Activated CD8-positive, alpha-beta T cell treated with anti-CD3 and anti-CD28 coated beads for 36 hours (primary cell): ENCODE measurements around the gene GNPTG. TPM values are rescaled to one million over a fixed set of nuclear protein-coding genes. Genes with fewer than 3 reads are reported as not detected.

Source experiments
- ATAC-seq: fragments of 200-7000 bp; cut with Tn5 transposase; one replicate; pipeline ENCODE4 v1.10.0; 2021; ENCODE audit warnings: mild to moderate bottlenecking, moderate library complexity
- CTCF ChIA-PET: fragments of 350-600 bp; sonication (Branson Sonifier 250); formaldehyde crosslinking; loops from one replicate; lab custom pipeline; 2021; ENCODE audit warnings: antibody characterized with exemption; lab: Charles Lee
- POLR2A ChIA-PET: fragments of 350-600 bp; sonication (Branson Sonifier 250); formaldehyde crosslinking; loops from one replicate; lab custom pipeline; 2021; ENCODE audit warnings: antibody characterized with exemption; lab: Charles Lee
- DNase-seq: peaks from one replicate; pipeline ENCODE4 v3.0.0-alpha.2; 2020
- H3K27ac Mint-ChIP-seq: one replicate; pipeline ENCODE4 v1.8.0; 2021; ENCODE audit warnings: mild to moderate bottlenecking, mixed read lengths
- H3K27me3 Mint-ChIP-seq: one replicate; pipeline ENCODE4 v1.8.0; 2021; ENCODE audit warnings: mixed read lengths
- H3K36me3 Mint-ChIP-seq: one replicate; pipeline ENCODE4 v1.8.0; 2021; ENCODE audit warnings: low read depth, mixed read lengths
- H3K4me1 Mint-ChIP-seq: one replicate; pipeline ENCODE4 v1.8.0; 2021; ENCODE audit warnings: low read depth, mixed read lengths
- H3K4me3 Mint-ChIP-seq: one replicate; pipeline ENCODE4 v1.8.0; 2021; ENCODE audit warnings: mild to moderate bottlenecking, moderate library complexity, mixed read lengths
- H3K9me3 Mint-ChIP-seq: one replicate; pipeline ENCODE4 v1.8.0; 2021; ENCODE audit warnings: mixed read lengths
- CTCF ChIP-seq: fragments of 200-600 bp; IDR thresholded peaks from one replicate; pipeline ENCODE4 v1.8.0; 2022; ENCODE audit warnings: antibody characterized with exemption, mild to moderate bottlenecking
- intact Hi-C: fragments of 100-400 bp; cut with micrococcal nuclease; formaldehyde crosslinking; loops from one replicate; pipeline ENCODE4 v1.10.0; 2022
- total RNA-seq, 2 experiments: library from RNA; stranded (reverse); gene quantifications; one replicate each; pipeline ENCODE4 v1.2.3, GENCODE V29; 2021

The GNPTG gene
- total RNA-seq, 2 experiments from 2014 or later = 17.3 to 19.2 TPM

GRCh38 chr16:1308977-1309885 is 42.5 kb upstream of the GNPTG start, which contains the start of gene UBE2I:
Gene UBE2I (plus strand): TSS chr16:1309636. CDS start chr16:1314031, 4,395 bp downstream.
- Mint-ChIP-seq H3K4me3 (peak within 1 kb of the TSS; percentile 100), H3K9me3 (no peaks in the 10 kb centered on the region), H3K27me3 (no peaks in the 10 kb centered on the region), H3K36me3 (peaks cover 20% of the 10 kb centered on the region), H3K27ac (peak within 1 kb of the TSS; percentile 99), H3K4me1 (peaks cover 40% of the 10 kb centered on the region)
- no peak for TF ChIP-seq CTCF
- ChIA-PET POLR2A (interaction anchor here (0.6 to 1.6 kb wide), 9 partner anchors 17 to 475 kb away, joined by 3 to 5 read pairs (median 3); partner anchors contain the start of gene UQCC4), CTCF (interaction anchor here (1.0 kb wide), 1 partner anchor 20 kb away, joined by 4 read pairs; no protein-coding TSS in a partner anchor)
- intact Hi-C loops = no loop called here
- ATAC-seq (peak; percentile 76), DNase-seq (peak; percentile 97)

- H3K4me3 Mint-ChIP-seq = peak overlapping the region; percentile 100
- ChIA-PET POLR2A (interaction anchor here (1.2 to 1.6 kb wide), 3 partner anchors 22 to 110 kb away, joined by 3 to 5 read pairs (median 4); partner anchors contain the start of gene UQCC4), CTCF (no interaction called here)
- peak; percentile 72 for DNase-seq
- peaks cover 24% of the 10 kb centered on the region for H3K36me3 Mint-ChIP-seq
- H3K9me3 Mint-ChIP-seq = no peaks in the 10 kb centered on the region
- ATAC-seq = peak; percentile 12
- H3K27me3 Mint-ChIP-seq = no peaks in the 10 kb centered on the region
- peak overlapping the region; percentile 99 for H3K27ac Mint-ChIP-seq
- peaks cover 36% of the 10 kb centered on the region for H3K4me1 Mint-ChIP-seq
- no peak for TF ChIP-seq CTCF
- intact Hi-C loops = no loop called here
These were observed 41.6 kb upstream of the GNPTG start for GRCh38 chr16:1309888-1310831.

GRCh38 chr16:1310832-1311200 is 40.9 kb upstream of the GNPTG start:
- Mint-ChIP-seq H3K27me3 (no peaks in the 10 kb centered on the region), H3K4me3 (peak overlapping the region; percentile 100), H3K4me1 (peaks cover 33% of the 10 kb centered on the region), H3K36me3 (peaks cover 29% of the 10 kb centered on the region), H3K27ac (peak overlapping the region; percentile 99), H3K9me3 (no peaks in the 10 kb centered on the region)
- POLR2A ChIA-PET = interaction anchor here (0.5 to 1.2 kb wide), 3 partner anchors 9 to 36 kb away, joined by 3 read pairs; no protein-coding TSS in a partner anchor
- ATAC-seq (no peak), DNase-seq (peak; percentile 59)
- no peak for TF ChIP-seq CTCF
- intact Hi-C loops = no loop called here
- CTCF ChIA-PET = no interaction called here

GRCh38 chr16:1311212-1311737 is 40.5 kb upstream of the GNPTG start:
- Mint-ChIP-seq H3K9me3 (no peaks in the 10 kb centered on the region), H3K27me3 (no peaks in the 10 kb centered on the region), H3K4me1 (peaks cover 29% of the 10 kb centered on the region), H3K4me3 (peak overlapping the region; percentile 100), H3K36me3 (peaks cover 32% of the 10 kb centered on the region), H3K27ac (peak overlapping the region; percentile 99)
- no peak for DNase-seq
- TF ChIP-seq CTCF = no peak
- ATAC-seq = no peak
- CTCF ChIA-PET = interaction anchor here (1.4 kb wide), 1 partner anchor 20 kb away, joined by 3 read pairs; no protein-coding TSS in a partner anchor
- intact Hi-C loops = no loop called here
- POLR2A ChIA-PET = interaction anchor here (0.5 to 1.3 kb wide), 4 partner anchors 9 to 35 kb away, joined by 3 read pairs; no protein-coding TSS in a partner anchor
